Measurements from ENCODE around the gene DOK3. TPM values are rescaled to one million over a fixed set of nuclear protein-coding genes. Genes with fewer than 3 reads are reported as not detected.

DOK3 gene
- total and polyA plus RNA-seq, 8 donors, result 5.8 to 90.5 (median 7.1) TPM

GRCh38 chr5:177547736-177548135, 38.1 kb upstream of the DOK3 start:
- H3K9me3 ChIP-seq, result no peaks in the 10 kb centered on the region
- H3K4me3 ChIP-seq, result no peak overlapping the region
- ATAC-seq (no peak), DNase-seq (no peak)
- intact Hi-C loops (cut with DNase I), result no loop called here
- peaks cover 25 to 65% of the 10 kb centered on the region in 2 donors for H3K4me1 ChIP-seq
- no peaks in the 10 kb centered on the region for H3K27me3 ChIP-seq
- TF ChIP-seq CTCF (IDR thresholded peaks at IDR 0.05), result no peak
- peaks cover 0 to 7% of the 10 kb centered on the region in 2 donors for H3K36me3 ChIP-seq
- peak overlapping the region in 1 of 2 donors; percentile 20 for H3K27ac ChIP-seq

- no peak for TF ChIP-seq CTCF (IDR thresholded peaks at IDR 0.05)
- no peaks in the 10 kb centered on the region for H3K27me3 ChIP-seq
- DNase-seq (peak in 2 of 4 donors; percentile 51 to 67), ATAC-seq (peak; percentile 85)
- no peaks in the 10 kb centered on the region for H3K9me3 ChIP-seq
- intact Hi-C loops (cut with DNase I), result no loop called here
- H3K36me3 ChIP-seq, result peaks cover 0 to 12% of the 10 kb centered on the region in 2 donors
- no peak overlapping the region for H3K4me3 ChIP-seq
- H3K27ac ChIP-seq, result peak overlapping the region; percentile 72 to 80
- H3K4me1 ChIP-seq, result peaks cover 25 to 54% of the 10 kb centered on the region in 2 donors
Measured at GRCh38 chr5:177546258-177546741, 36.7 kb upstream of the DOK3 start.

- ATAC-seq, result peak; percentile 70
- TF ChIP-seq CTCF (IDR thresholded peaks at IDR 0.05), result no peak
- no peaks in the 10 kb centered on the region for H3K9me3 ChIP-seq
- no peaks in the 10 kb centered on the region for H3K27me3 ChIP-seq
- no peak overlapping the region for H3K4me3 ChIP-seq
- H3K4me1 ChIP-seq, result peaks cover 25 to 57% of the 10 kb centered on the region in 2 donors
- peak in 3 of 4 donors; percentile 41 to 61 (median 58) for DNase-seq
- peaks cover 0 to 6% of the 10 kb centered on the region in 2 donors for H3K36me3 ChIP-seq
- H3K27ac ChIP-seq, result peak overlapping the region; percentile 72 to 80
- intact Hi-C loops (cut with DNase I), result no loop called here
Measured at GRCh38 chr5:177545487-177546257, 36.0 kb upstream of the DOK3 start.

GRCh38 chr5:177542816-177543465, 33.3 kb upstream of the DOK3 start:
- TF ChIP-seq CTCF (IDR thresholded peaks at IDR 0.05), result no peak
- intact Hi-C loops (cut with DNase I), result no loop called here
- ATAC-seq (no peak), DNase-seq (no peak)
- Histone ChIP-seq H3K4me3 (no peak overlapping the region), H3K36me3 (peaks cover 0 to 16% of the 10 kb centered on the region in 2 donors), H3K27ac (no peak overlapping the region), H3K4me1 (peaks cover 19 to 54% of the 10 kb centered on the region in 2 donors), H3K27me3 (no peaks in the 10 kb centered on the region), H3K9me3 (no peaks in the 10 kb centered on the region)

GRCh38 chr5:177540438-177540837, 30.8 kb upstream of the DOK3 start:
- ATAC-seq, result no peak
- H3K27ac ChIP-seq, result peak overlapping the region in 1 of 2 donors; percentile 28
- intact Hi-C loops (cut with DNase I), result no loop called here
- H3K4me1 ChIP-seq, result peaks cover 7 to 41% of the 10 kb centered on the region in 2 donors
- no peak for TF ChIP-seq CTCF (IDR thresholded peaks at IDR 0.05)
- H3K4me3 ChIP-seq, result no peak overlapping the region
- peaks cover 0 to 41% of the 10 kb centered on the region in 2 donors for H3K36me3 ChIP-seq
- DNase-seq, result no peak
- no peaks in the 10 kb centered on the region for H3K9me3 ChIP-seq
- H3K27me3 ChIP-seq, result no peaks in the 10 kb centered on the region
